Measurements from ENCODE around the gene TFE3. TPM values are rescaled to one million over a fixed set of nuclear protein-coding genes. Genes with fewer than 3 reads are reported as not detected.

Gene TFE3
- total and polyA plus RNA-seq, 2 experiments from 2014 or later, result 21.4 to 83.8 TPM

GRCh38 chrX:49042581-49043219 is 457 bp downstream of the TFE3 start (continued):
- TF ChIP-seq CREB1 (CRISPR knock-in tag; IDR thresholded peaks at IDR 0.05; ENCODE audit: low read depth), result no peak
- TF ChIP-seq NANOG (IDR thresholded peaks at IDR 0.05; ENCODE audit: borderline replicate concordance), result no peak
- no peak for TF ChIP-seq CTCF (conservative IDR thresholded peaks at IDR 0.05; ENCODE audit: low read depth in 2 of 2)
- TF ChIP-seq ETS1 (IDR thresholded peaks at IDR 0.05), result no peak
- no peak for TF ChIP-seq EZH2 (IDR thresholded peaks at IDR 0.05; ENCODE audit: low read depth, unreplicated experiment)
- no peak for TF ChIP-seq POLR2AphosphoS5 (IDR thresholded peaks at IDR 0.05; ENCODE audit: low read depth)
- TF ChIP-seq EZH2phosphoT487 (IDR thresholded peaks at IDR 0.05; ENCODE audit: unreplicated experiment), result no peak
- TF ChIP-seq REST (IDR thresholded peaks at IDR 0.05; ENCODE audit: unreplicated experiment), result no peak
- TF ChIP-seq ZNF331 (CRISPR knock-in tag; IDR thresholded peaks at IDR 0.05; ENCODE audit: low read depth), result no peak
- no peak for TF ChIP-seq JUNB (IDR thresholded peaks at IDR 0.05; ENCODE audit: unreplicated experiment)
- no peak for TF ChIP-seq STAT1 (IDR thresholded peaks at IDR 0.05; ENCODE audit: unreplicated experiment)

All from GM23338 (cell line).